Lung (tissue), 12 donors: ENCODE results near the gene RGL1. TPM values are rescaled to one million over a fixed set of nuclear protein-coding genes. Genes with fewer than 3 reads are reported as not detected.
A peak's percentile ranks its signal among the peaks of the same experiment; 100 is the strongest.

Experiments used
- ATAC-seq: fragments of 200-7000 bp; cut with Tn5 transposase; one replicate; pipeline ENCODE4 v1.9.1; 2020; ENCODE audit warnings: moderate number of reproducible peaks; ENCODE audit not compliant: insufficient read depth, low FRiP score
- DNase-seq, 3 donors: peaks; one replicate each; pipeline ENCODE4 v3.0.0-alpha.2; 2013 to 2017
- H3K27ac ChIP-seq, 2 donors: one replicate each; pipeline ENCODE4 v1.5.1; 2013; ENCODE audit warnings: mild to moderate bottlenecking in 2 of 2, moderate library complexity in 2 of 2, control low read depth in 1 of 2, inconsistent platforms in 1 of 2, low read depth in 1 of 2, low read length in 1 of 2
- H3K27me3 ChIP-seq, 3 donors: one replicate each; pipeline ENCODE4 v1.5.1; 2013; ENCODE audit warnings: low read length in 2 of 3; ENCODE audit not compliant: control insufficient read depth in 3 of 3, insufficient read depth in 3 of 3
- H3K36me3 ChIP-seq, 4 donors: one replicate each; pipeline ENCODE4 v1.5.1; 2013; ENCODE audit warnings: low read length in 4 of 4, mild to moderate bottlenecking in 1 of 4, moderate library complexity in 1 of 4; ENCODE audit not compliant: control insufficient read depth in 4 of 4, insufficient read depth in 4 of 4
- H3K4me1 ChIP-seq, 5 donors: one replicate each; pipeline ENCODE4 v1.5.1; 2013; ENCODE audit warnings: low read length in 5 of 5, mild to moderate bottlenecking in 2 of 5, moderate library complexity in 1 of 5; ENCODE audit not compliant: control insufficient read depth in 5 of 5, insufficient read depth in 5 of 5
- H3K4me3 ChIP-seq: one replicate; pipeline ENCODE4 v1.5.1; 2013; ENCODE audit warnings: mild to moderate bottlenecking, control low read depth, moderate library complexity
- H3K9ac ChIP-seq, 2 donors: one replicate each; pipeline ENCODE4 v1.5.1; 2013; ENCODE audit warnings: low read length in 2 of 2, control low read depth in 1 of 2; ENCODE audit not compliant: insufficient read depth in 1 of 2
- H3K9me3 ChIP-seq, 4 donors: one replicate each; pipeline ENCODE4 v1.5.1; 2013; ENCODE audit warnings: low read length in 3 of 4, mild to moderate bottlenecking in 1 of 4, moderate library complexity in 1 of 4; ENCODE audit not compliant: control insufficient read depth in 4 of 4, insufficient read depth in 3 of 4
- WGBS, 2 donors: extraction: QIAGEN DNeasy Blood & Tissue Kit; methylation state at CpG; one replicate each; pipeline ENCODE4 v1.1.7; 2013; 5-methylcytosine and 5-hydroxymethylcytosine counted together
- polyA plus RNA-seq, 2 donors: library from polyadenylated mRNA; stranded (reverse); fragments of 200-250 nt; gene quantifications; one replicate each; pipeline ENCODE4 v1.2.1, GENCODE V29; 2013
- total RNA-seq, 2 donors: library from RNA; depleted of rRNA in 1 of 2; stranded (reverse); fragments of >200 nt in 1 of 2; gene quantifications; one replicate each; pipeline ENCODE4 v1.2.1, GENCODE V29; 2014 to 2021
- TF ChIP-seq, protein P1 (sequence below): IDR thresholded peaks from 2 replicates; pipeline ENCODE4 v1.5.1; 2012; ENCODE audit warnings: mild to moderate bottlenecking; ENCODE audit errors: control extremely low read depth, extremely low read depth
- donor health status: control.
- donor health status: control.
- donor health status: Bipolar disorder and iron deficiency.
- donor health status: healthy.
- donor health status: DM: yes; HTN: yes; CAD: no.

RGL1 gene
- total and polyA plus RNA-seq, 4 donors, result 9.6 to 49.4 (median 35.2) TPM

DNA sequence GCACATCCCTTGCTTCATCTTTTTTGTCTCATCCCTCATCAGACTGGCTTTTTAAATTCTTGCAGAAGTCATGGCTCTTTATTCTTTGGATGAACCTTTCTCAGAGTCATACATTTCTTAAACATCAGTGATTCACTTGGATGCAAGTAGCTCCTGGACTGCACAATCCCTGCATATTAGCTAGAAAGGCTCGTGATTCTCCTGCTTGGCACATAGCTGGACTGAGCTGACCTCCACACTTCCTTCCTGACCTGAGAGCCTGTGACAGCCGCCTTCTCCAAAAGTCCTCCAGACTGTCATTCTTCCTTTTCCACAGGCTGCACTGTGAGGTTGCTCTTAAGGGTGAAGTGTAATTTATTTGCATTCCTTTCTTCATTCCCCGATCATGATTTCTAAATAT, 109.4 kb downstream of the RGL1 start:
- peaks cover 0 to 5% (median 3%) of the 10 kb centered on the region in 5 donors for H3K4me1 ChIP-seq
- H3K4me3 ChIP-seq, result no peak overlapping the region
- H3K9ac ChIP-seq, result no peak overlapping the region
- peak in 1 of 3 donors; percentile 23 for DNase-seq
- ATAC-seq, result no peak
- H3K36me3 ChIP-seq, result peaks cover 16 to 51% (median 20%) of the 10 kb centered on the region in 4 donors
- TF ChIP-seq, protein P1, sequence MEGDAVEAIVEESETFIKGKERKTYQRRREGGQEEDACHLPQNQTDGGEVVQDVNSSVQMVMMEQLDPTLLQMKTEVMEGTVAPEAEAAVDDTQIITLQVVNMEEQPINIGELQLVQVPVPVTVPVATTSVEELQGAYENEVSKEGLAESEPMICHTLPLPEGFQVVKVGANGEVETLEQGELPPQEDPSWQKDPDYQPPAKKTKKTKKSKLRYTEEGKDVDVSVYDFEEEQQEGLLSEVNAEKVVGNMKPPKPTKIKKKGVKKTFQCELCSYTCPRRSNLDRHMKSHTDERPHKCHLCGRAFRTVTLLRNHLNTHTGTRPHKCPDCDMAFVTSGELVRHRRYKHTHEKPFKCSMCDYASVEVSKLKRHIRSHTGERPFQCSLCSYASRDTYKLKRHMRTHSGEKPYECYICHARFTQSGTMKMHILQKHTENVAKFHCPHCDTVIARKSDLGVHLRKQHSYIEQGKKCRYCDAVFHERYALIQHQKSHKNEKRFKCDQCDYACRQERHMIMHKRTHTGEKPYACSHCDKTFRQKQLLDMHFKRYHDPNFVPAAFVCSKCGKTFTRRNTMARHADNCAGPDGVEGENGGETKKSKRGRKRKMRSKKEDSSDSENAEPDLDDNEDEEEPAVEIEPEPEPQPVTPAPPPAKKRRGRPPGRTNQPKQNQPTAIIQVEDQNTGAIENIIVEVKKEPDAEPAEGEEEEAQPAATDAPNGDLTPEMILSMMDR, result no peak
- no peak overlapping the region for H3K27ac ChIP-seq
- no peaks in the 10 kb centered on the region for H3K9me3 ChIP-seq
- H3K27me3 ChIP-seq, result no peaks in the 10 kb centered on the region
- WGBS, 2 donors, result 22 to 23% methylated on average over 3 of the region's 3 CpGs

DNA sequence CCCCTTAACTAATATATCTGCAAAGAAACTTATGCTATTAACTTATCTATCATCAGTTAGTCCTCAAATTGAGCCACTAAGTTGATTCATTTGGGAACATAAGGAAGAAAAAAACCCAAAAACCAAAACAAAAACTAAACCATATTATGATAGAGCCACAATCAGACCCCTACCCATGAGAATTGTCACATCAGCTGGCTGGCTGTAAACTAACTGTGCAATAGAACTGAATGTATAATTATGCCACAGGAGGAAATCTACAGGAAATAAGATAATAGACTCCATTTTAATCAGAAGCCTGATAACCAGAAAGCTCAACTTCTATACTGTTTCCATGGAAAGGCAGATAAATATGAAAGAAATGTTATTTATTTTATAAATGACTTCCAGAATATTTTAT, 110.0 kb downstream of the RGL1 start:
- peaks cover 0 to 5% (median 3%) of the 10 kb centered on the region in 5 donors for H3K4me1 ChIP-seq
- no peaks in the 10 kb centered on the region for H3K27me3 ChIP-seq
- no peak overlapping the region for H3K9ac ChIP-seq
- no peak for DNase-seq
- no peak overlapping the region for H3K27ac ChIP-seq
- no peak overlapping the region for H3K4me3 ChIP-seq
- no peak for ATAC-seq
- H3K9me3 ChIP-seq, result no peaks in the 10 kb centered on the region
- peaks cover 18 to 55% (median 20%) of the 10 kb centered on the region in 4 donors for H3K36me3 ChIP-seq
- TF ChIP-seq, protein P1, result no peak

DNA sequence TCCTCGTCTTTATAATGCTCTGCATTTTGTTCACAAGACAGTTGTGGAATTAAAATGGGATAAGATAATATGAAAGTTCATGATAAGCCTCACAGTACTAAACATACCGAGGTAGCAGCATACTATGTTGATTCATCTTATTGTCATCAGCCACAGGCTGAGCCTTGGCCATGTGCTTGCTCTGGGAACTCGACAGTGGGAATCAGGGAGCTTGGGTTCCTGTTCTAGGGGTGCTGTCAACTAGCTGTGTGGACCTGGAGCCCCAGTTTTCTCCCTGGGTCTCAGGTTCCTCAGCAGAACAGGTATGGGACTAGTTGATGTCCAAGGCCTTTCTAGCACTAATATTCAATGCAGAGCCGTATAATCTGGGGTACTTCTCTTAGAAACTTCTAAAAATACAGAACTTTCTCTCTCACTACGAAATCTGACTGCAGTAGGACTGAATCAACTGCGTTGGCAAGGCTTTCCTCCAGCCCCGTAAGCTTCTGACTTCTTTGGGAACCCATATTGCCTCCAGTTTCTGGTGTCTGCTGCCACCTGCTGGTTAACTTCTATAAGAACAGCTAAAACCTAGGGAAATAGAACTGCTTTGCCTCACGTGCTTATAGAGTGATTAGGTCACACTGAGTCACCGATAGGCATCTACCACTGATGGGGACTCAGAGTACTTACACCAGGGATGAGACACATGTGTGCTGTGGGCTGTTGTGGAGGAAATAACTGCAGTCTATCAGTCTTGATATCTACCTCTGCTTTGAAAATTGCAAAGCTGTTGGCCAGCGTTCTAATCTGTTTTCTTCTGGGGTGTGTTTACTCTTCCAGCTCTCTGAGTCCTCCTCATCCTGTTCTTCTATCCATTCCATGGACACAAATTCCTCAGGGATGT, 110.9 kb downstream of the RGL1 start:
- TF ChIP-seq, protein P1, result peak; percentile 87
- 20 to 22% methylated on average over 10 of the region's 10 CpGs for WGBS, 2 donors
- no peaks in the 10 kb centered on the region for H3K27me3 ChIP-seq
- ATAC-seq (peak; percentile 85), DNase-seq (peak; percentile 82 to 94 (median 93))
- peaks cover 16 to 55% (median 20%) of the 10 kb centered on the region in 4 donors for H3K36me3 ChIP-seq
- peaks cover 0 to 5% (median 3%) of the 10 kb centered on the region in 5 donors for H3K4me1 ChIP-seq
- no peaks in the 10 kb centered on the region for H3K9me3 ChIP-seq
- H3K27ac ChIP-seq, result peak overlapping the region; percentile 83 to 88
- no peak overlapping the region for H3K4me3 ChIP-seq
- no peak overlapping the region for H3K9ac ChIP-seq
